OCI-M1 (cell line): ENCODE measurements around the gene HEATR5A.
A peak's percentile ranks its signal among the peaks of the same experiment; 100 is the strongest.
"Not testable (repeated sequence)": the region's sequence is repeated elsewhere in the genome, so short reads cannot be mapped to it uniquely, and the experiment has no call there.

Source experiments
- DNase-seq: peaks from one replicate; lab custom pipeline; 2025; lab: John Stamatoyannopoulos, UW

The HEATR5A gene

DNA sequence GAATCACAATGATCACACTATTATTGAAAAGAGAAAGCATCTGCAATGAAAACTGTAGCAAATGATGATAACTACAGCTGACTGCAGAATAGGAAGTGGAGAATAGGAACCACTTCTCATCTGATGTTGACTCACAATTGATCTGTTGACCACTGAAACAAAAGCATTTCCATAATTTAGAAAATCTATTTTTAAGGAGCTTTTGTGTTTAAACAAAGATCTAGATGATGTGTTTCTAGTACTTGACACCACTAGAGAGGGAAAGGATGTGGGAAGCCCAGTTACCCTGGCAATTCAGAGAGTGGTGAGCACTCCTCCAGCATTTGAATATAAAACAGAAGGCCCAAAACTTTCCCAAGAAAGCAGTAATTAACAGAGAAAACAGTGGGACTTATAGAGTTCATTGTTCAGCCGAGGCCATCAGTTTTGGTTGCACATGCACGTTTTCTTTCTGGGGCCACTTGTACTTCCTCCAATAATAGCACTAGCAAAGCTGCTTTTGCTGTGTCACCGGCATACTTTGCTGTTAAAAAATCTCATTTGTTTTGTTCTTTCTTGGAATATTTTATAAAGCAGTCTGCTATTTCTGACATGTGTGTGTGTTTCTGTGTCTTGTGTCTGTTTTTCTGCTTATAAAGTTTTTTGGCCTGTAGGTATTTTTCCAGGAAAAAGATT is 136.6 kb downstream of the HEATR5A start:
- DNase-seq = peak; percentile 49

DNA sequence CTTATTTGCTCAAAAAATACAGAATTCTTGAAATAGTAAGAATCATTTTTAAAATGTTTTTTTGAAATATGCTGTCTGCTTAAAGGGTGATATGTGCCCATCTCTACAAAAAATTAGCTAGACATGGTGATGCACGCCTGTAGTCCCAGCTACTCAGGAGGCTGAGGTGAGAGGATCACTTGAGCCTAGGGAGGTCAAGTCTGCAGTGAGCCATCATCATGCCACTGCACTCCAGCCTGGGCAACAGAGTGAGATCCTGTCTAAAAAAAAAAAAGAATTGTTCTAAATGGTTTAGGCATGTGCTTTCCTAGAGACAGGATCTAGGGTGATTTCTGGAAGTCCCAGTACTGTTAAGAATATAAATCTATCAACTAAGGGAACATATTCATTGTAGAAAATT is 137.2 kb downstream of the HEATR5A start:
- no peak for DNase-seq

DNA sequence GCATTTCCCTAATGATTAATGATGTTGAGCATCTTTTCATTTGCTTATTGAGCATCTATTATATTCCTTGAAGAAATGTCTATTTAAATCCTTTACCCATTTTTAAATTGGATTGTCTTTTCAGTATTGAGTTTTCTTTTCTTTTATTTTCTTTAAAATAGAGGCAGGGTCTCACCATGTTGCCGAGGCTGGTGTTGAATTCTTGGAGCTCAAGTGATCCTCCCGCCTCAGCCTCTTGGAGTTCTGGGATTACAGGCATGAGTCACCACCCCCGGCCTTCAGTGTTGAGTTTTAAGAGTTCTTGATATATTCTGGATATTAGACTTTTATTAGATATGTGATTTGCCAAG is 139.5 kb downstream of the HEATR5A start:
- DNase-seq = no peak

DNA sequence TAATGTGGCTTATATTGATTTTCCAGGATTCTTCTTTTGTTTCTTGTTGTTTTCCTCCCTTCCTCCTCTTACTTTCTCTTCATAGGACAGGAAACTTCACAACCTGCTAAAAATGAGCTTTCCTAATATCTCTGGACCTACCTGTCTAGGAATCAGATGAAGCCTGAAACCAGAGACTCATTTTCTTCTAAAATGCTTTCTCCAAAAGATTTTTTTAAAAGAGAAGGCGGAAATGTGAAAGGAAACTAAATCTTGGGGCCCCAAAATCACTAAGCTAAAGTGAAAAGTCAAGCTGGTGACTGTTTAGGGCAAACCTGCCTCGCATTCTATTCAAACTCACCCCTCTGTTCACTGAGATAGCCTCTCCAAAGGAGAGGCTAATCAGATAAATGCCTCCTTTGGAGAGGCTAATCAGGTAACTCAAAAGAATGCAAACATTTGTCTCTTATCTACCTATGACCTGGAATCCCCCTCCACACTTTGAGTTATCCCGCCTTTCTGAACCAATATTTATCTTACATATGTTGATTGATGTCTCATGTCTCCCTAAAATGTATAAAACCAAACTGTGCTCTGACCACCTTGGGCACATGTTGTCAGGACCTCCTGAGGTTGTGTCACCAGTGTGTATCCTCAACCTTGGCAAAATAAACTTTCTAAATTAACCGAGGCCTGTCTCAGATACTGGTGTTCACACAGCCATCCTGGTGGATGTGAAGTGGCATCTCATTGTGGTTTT is 140.0 kb downstream of the HEATR5A start:
- DNase-seq = no peak

DNA sequence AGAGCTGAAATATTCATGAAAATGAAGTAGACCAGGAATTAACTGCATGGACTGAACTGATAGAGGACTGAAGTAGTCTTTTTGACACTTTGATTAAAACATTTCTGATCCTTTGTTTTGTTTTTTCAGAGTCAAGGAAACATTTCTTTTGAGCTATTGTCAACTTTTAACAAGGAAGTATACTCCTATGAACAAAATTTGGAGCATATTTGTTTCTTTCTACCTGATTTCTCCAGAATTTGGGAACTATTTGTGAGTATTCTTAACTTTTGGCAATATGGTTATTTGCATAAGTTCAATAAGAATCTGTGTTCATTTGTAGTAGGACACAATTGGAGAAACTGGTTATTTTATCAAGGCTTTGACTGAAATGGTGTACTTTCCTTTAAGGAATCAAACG is 141.5 kb downstream of the HEATR5A start:
- DNase-seq = peak; percentile 27

DNA sequence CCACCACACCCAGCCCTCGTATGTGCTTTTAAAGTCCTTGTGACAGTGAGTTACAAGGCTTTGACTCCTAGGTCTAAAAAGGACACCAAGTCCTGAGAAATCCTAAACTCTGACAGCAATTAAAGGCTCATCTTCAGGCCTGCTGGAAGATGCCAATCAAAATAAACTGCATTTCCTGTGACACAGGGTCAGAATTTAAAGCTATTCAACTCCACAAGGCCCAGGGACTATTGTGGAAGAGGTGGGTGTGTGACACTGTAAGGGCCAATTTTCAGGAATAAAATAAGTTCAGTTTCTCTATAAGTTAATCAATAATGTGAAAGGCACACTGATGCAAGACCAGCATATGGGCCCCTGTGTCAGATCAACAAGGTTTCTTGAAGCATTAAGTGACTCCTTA is 143.3 kb downstream of the HEATR5A start:
- no peak for DNase-seq

DNA sequence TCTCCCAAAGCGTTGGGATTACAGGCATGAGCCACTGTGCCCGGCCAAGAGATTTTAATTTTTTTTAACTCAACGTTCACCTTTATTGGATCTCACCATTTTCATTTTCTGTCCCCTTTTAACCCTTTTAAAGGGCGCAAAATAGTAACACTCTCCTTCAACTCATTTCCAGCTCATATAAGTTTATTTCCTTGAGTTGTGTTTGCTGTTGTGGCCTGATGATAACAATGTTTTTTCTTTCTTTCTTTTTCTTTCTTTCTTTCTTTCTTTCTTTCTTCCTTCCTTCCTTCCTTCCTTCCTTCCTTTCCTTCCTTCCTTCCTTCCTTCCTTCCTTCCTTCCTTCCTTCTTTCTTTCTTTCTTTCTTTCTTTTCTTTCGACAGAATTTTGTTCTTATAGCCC is 143.9 kb downstream of the HEATR5A start:
- not testable (repeated sequence) for DNase-seq

DNA sequence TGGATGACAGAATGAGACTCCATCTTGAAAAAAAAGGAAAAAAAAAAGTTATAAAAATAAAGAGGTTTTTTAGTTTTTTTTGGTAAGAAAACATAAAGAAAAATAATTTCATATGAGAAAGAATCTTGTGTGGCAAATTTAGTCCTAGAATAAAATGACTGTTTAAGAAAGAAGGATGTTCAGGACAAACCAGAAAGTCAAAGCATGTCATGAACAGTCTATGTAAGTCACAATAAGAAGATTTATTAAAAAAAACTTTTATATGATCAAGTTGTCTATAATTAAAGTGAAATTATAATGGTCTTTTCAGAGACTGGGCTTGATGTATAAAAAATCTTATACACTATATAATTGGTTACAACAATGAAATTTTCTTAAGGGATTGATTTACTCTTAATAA is 144.6 kb downstream of the HEATR5A start:
- DNase-seq = peak; percentile 40

DNA sequence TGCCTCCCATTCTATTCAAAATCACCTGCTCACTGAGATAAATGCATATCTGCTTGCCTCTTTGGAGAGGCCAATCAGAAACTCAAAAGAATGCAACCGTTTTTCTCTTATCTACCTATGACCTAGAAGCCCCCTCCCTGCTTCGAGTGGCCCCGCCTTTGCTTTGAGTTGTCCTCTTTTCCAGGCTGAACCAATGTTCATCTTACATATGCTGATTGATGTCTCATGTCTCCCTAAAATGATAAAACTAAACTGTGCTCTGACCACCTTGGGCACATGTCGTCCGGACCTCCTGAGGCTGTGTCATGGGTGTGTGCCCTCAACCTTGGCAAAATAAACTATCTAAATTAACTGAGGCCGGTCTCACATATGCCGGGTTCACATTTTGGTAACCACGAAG is 148.7 kb downstream of the HEATR5A start:
- DNase-seq = no peak

DNA sequence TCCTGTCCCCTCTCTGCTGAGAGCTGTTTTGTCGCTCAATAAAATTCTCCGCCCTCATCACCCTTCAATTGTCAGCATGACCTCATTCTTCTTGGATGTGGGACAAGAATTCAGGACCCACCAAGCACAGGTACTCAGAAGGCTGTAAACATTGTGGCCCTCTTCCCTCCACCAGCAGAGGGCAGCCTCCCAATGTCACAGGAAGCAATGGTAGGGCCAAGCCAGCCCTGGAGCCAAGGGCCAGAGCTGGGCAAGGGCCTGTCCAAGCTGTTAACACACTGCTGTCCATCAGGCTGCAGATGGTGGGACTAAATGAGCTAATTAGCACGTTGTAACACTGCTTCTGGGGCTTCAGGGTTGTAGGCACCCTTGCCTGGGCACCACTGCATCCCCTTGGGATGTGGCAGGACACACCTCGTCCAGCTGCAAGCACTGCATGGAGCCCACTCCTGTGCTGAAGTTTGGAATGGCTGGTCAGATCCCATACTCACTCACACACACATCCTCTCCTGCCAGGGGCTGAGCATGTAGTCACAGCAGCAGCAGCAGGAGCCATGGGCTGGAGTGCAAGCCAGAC is 150.1 kb downstream of the HEATR5A start:
- DNase-seq = peak; percentile 24

DNA sequence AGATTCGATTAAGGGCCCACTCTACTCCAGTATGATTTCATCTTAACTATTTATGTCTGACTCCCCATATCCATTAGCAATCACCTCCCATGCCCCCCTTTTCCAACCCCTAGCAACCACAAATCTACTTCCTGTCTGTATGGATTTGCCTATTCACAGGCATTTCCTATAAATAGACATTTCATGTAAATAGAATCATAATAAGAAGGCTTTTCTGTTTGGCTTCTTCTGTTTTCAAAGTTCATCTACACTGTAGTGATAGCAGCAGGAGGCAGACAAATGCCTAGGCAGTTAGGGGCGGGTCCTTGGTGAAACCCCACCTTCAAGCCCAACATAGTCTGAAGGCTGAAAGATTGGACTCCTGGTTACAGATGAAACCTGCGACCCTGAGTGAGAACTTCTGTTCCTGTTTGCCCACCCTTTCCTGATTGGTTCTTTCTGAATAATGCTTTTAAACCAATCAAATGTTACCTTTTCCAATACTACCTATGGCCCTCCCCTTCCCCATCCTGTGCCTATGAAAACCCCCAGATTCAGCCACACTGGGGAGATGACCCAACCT is 150.6 kb downstream of the HEATR5A start:
- no peak for DNase-seq

DNA sequence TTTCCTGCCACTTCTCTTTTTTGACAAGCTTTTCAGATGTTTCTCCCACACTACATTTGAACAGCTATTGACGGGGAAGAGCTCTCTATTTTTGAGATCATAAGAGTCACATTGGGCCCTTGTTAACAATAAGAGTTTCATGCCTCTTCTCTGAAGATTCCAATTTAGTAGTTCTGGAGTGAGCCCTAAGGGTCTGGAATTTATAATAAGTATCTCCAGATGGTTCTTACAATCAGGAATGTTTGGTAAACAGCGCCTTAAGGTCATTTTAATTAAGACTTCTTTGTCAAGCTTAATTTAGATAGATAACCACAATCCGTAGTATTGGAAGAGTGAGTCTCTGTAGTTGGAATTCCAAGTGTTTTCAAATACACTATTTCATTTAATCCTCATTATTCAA is 152.1 kb downstream of the HEATR5A start:
- DNase-seq = no peak

DNA sequence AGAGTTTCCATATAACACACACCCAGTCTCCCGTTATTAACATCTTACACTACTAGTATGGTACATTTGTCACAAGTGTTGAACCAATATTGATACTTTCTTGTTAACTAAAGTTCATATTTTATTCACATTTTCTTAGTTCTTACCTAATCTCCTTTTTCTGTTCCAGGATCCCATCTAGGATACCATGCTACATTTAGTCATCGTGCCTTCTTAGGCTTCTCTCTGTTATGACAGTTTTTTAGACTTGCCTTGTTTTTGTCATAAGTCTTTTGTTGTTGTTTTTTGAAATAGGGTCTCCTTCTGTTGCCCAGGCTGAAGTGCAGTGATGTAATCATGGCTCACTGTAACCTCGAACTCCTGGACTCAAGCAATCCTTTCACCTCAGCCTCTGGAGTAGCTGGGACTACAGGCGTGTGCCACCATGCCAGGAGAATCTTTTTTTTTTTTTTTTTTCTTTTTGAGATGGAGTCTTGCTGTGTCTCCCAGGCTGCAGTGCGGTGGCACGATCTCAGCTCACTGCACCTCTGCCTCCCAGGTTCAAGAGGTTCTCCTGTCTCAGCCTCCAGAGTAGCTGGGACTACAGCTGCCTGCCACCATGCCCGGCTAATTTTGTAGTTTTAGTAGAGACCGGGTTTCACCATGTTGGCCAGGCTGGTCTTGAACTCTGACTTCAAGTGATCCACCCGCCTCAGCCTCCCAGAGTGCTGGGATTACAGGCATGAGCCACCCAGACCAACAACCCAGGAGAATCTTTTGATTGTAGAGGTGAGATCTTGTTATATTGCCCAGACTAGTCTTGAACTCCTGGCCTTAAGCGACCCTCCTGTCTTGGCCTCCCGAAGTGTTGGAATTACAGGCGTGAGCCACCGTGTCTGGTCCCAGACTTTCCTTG is 153.7 kb downstream of the HEATR5A start:
- DNase-seq = no peak

DNA sequence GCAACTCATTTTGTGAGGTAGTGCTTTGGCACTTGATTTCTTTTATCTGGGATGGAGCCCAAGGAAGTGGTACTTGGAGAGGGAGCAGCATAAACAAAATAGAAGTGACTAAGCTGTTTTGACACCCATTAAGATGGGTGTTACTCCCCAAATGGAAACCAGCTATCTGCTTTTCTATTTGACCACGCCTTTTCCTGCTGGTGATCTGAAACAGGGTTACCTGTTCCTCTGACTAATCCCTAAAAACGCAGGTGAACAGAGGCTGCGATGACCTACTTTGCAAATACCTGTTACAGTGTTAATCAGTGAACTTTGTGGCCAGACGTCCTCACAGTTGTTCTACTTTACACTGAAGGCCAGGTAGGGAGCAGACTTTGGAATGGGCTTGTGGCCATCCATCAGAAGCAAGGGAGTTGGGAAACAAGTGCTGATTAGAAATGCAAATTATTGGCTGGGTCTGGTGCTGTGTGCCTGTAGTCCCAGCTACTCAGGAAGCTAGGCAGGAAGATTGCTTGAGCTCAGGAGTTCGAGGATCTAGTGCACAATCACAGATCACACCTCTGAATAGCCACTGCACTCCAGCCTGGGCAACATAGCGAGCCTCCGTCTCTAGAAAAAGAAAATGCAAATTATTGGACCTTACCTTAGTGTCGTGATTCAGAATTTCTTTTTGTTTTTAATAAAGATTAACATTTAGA is 154.5 kb downstream of the HEATR5A start:
- DNase-seq = no peak

DNA sequence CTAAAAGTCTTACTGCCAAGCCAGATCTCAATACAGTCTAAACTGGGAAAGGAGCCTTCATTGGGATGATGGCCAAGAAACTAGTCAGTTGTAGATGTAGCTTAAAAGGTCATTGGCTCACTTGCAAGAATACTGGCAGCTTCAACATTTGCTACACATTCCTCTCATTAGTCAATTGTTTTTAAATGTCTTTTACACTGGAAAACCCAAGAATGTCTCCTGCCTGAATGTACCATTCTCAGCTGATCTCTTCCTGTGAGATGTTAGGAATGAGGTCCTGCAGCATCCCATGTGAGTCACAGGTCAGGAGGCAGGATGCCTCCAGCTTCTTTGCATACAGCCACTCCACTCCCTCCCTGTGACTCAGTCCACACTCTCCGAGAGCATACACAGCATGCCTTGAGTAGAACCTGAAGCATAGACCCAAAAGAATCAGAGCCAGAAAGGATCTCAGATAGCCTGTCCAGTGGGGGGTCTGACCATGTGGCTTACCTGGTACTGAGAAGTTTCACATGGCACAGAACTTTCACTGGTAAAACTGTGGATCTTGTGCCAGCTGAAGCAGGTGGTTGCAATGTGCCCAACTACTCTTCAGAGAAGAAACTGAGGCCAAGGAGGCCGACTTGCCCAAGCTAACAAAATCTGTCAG is 156.7 kb downstream of the HEATR5A start:
- DNase-seq = no peak

DNA sequence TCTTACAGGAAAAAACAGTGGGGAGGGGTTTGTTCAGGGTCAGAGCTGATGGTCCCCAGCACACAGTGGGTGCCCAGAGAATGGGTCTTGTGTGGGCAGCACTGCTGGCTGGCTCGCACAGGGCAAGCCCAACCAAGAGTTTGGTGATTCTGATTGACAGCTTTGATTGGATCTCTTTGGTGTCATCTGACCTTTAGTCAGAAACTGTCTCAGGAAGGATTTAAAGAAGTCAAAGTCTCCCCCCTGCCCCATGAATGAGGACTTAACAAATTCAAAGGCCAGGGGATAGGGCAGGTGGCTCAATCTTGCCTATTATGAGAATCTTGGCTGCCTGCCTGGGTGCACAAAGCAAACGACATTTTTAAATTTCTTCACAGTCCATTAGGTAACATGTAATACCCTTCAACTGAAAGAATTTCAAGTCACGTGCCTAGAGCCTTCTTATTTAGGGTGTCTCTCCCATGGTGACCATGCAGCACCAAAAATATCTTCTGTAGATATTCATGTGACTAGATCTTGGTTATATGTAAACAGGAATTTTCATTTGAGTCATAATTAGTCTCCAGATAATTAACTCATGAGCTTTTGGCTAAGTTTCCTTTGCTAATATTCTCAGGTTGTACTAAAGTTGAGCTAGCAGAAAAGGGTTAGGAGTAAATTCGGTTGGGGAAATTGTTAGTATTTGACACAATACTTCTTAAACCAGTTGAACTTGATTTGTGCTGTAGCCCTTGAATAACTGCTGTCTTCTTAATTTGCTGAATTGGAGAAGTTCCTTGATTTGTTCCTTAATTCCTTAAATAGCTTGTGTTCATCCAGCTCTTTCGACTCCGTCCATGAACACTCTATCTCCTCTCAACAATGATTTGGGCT is 158.3 kb downstream of the HEATR5A start:
- DNase-seq = peak; percentile 29

DNA sequence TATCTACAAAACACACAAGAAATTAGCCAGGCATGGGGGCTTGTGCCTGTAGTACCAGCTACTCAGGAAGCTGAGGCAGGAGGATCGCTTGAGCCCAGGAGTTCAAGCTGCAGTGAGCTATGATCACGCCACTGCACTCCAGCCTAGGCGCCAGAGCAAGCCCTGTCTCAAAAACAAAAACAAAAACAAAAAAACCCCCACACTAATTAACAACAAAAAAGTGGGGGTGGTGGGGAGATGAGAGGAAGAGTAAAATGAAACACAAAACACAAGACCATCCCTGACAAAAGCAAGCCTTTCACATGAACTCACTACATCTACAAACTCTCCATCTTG is 158.9 kb downstream of the HEATR5A start:
- no peak for DNase-seq

DNA sequence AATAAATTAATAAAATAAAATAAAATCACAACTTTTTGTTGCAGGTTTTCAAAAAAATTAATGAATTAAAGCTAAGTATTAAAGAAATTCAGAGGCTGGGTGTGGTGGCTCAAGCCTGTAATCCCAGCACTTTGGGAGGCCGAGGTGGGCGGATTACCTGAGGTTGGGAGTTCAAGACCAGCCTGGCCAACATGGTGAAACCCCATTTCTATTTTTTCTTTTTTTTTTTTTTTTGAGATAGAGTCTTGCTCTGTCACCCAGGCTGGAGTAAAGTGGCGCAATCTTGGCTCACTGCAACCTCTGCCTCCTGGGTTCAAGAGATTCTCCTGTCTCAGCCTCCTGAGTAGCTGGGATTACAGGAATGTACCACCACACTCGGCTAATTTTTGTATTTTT is 161.3 kb downstream of the HEATR5A start:
- DNase-seq = not testable (repeated sequence)

DNA sequence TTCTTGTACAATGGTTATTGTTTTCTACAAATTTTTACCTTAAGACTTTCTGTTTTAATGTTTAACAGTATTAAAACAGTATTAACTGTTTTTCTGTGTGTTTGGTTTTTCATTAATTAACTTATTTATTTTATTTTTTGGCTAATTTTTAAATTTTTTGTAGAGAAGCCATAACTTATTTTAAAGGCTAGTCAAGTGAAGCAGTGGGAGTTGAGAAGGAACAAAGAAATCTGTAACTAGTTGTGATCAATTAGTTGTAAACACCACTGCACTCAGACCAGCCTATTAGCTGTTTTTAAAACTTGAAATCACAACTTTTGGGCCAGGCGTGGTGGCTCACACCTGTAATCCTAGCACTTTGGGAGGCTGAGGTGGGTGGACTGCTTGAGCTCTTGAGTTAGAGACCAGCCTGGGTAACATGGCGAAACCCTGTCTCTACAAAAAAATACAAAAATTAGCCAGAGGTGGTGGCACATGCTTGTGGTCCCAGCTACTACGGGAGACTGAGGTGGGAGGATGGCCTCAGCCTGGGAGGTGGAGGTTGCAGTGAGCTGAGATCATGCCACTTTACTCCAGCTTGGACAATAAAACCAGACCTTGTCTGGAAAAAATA is 161.8 kb downstream of the HEATR5A start:
- no peak for DNase-seq
